Measurements from ENCODE around the gene FLRT1. TPM values are rescaled to one million over a fixed set of nuclear protein-coding genes. Genes with fewer than 3 reads are reported as not detected.

The FLRT1 gene
- total and polyA plus RNA-seq, 2 of the 13 experiments (the other 11 are each of a cell fraction or from before 2014, with no cell fraction given) = 0.02 to 0.08 TPM

DNA sequence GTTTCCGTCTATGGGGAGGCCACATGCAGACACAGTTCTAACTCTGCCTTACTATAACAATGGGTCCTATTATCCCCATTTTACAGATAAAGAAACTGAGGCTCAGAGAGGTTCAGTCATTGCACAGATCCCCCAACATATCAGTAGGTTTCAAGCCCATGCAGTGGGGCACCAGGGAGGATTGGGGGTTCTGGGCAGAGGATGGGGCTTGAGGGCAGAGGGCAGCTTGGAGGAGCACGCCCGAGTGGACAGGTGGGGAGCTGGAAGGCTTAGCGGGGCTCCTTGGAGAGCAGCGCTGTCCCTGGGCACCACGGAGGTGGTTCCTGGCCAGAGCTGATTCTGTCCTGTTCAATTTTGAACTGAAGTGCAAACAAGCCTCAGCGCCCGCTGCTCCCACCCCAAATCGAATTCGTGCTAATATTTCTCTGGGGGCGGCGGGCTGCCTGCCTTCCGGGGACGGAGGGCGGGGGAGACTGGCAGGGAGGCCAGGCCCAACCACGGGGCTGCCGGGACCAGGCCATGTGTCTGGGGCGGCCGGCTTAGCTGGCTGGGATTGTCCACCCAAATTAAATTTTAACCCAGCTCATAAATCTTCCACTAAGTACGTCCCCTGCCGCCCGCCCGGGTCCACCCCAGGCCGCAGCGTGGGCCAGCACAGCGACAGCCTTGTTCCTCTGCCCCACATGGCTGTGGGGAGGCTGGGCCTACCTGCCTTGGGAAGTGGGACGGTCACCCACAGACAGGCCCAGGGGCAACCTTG, 49.4 kb downstream of the FLRT1 start (continued):
- no peak for TF ChIP-seq ZFP36L2 (CRISPR knock-in tag; IDR thresholded peaks at IDR 0.05)
- peak; percentile 59 for TF ChIP-seq TBX2 (CRISPR knock-in tag; IDR thresholded peaks at IDR 0.05; ENCODE audit: borderline replicate concordance)
- TF ChIP-seq, protein P1, sequence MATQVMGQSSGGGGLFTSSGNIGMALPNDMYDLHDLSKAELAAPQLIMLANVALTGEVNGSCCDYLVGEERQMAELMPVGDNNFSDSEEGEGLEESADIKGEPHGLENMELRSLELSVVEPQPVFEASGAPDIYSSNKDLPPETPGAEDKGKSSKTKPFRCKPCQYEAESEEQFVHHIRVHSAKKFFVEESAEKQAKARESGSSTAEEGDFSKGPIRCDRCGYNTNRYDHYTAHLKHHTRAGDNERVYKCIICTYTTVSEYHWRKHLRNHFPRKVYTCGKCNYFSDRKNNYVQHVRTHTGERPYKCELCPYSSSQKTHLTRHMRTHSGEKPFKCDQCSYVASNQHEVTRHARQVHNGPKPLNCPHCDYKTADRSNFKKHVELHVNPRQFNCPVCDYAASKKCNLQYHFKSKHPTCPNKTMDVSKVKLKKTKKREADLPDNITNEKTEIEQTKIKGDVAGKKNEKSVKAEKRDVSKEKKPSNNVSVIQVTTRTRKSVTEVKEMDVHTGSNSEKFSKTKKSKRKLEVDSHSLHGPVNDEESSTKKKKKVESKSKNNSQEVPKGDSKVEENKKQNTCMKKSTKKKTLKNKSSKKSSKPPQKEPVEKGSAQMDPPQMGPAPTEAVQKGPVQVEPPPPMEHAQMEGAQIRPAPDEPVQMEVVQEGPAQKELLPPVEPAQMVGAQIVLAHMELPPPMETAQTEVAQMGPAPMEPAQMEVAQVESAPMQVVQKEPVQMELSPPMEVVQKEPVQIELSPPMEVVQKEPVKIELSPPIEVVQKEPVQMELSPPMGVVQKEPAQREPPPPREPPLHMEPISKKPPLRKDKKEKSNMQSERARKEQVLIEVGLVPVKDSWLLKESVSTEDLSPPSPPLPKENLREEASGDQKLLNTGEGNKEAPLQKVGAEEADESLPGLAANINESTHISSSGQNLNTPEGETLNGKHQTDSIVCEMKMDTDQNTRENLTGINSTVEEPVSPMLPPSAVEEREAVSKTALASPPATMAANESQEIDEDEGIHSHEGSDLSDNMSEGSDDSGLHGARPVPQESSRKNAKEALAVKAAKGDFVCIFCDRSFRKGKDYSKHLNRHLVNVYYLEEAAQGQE (IDR thresholded peaks at IDR 0.05; ENCODE audit: borderline replicate concordance in 1 of 2, low read depth in 1 of 2, low read length in 2 of 2) = no peak
- TF ChIP-seq, protein P2, sequence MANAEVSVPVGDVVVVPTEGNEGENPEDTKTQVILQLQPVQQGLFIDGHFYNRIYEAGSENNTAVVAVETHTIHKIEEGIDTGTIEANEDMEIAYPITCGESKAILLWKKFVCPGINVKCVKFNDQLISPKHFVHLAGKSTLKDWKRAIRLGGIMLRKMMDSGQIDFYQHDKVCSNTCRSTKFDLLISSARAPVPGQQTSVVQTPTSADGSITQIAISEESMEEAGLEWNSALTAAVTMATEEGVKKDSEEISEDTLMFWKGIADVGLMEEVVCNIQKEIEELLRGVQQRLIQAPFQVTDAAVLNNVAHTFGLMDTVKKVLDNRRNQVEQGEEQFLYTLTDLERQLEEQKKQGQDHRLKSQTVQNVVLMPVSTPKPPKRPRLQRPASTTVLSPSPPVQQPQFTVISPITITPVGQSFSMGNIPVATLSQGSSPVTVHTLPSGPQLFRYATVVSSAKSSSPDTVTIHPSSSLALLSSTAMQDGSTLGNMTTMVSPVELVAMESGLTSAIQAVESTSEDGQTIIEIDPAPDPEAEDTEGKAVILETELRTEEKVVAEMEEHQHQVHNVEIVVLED (CRISPR knock-in tag; IDR thresholded peaks at IDR 0.05; ENCODE audit: borderline replicate concordance) = no peak
- TF ChIP-seq ISX (CRISPR knock-in tag; conservative IDR thresholded peaks at IDR 0.05) = no peak
- no peak for TF ChIP-seq TARDBP (CRISPR knock-in tag; IDR thresholded peaks at IDR 0.05)
- TF ChIP-seq, protein P3, sequence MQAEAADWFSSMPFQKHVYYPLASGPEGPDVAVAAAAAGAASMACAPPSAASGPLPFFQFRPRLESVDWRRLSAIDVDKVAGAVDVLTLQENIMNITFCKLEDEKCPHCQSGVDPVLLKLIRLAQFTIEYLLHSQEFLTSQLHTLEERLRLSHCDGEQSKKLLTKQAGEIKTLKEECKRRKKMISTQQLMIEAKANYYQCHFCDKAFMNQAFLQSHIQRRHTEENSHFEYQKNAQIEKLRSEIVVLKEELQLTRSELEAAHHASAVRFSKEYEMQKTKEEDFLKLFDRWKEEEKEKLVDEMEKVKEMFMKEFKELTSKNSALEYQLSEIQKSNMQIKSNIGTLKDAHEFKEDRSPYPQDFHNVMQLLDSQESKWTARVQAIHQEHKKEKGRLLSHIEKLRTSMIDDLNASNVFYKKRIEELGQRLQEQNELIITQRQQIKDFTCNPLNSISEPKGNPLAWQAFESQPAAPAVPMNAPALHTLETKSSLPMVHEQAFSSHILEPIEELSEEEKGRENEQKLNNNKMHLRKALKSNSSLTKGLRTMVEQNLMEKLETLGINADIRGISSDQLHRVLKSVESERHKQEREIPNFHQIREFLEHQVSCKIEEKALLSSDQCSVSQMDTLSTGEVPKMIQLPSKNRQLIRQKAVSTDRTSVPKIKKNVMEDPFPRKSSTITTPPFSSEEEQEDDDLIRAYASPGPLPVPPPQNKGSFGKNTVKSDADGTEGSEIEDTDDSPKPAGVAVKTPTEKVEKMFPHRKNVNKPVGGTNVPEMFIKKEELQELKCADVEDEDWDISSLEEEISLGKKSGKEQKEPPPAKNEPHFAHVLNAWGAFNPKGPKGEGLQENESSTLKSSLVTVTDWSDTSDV (CRISPR knock-in tag; IDR thresholded peaks at IDR 0.05) = no peak
- TF ChIP-seq ZBTB3 (CRISPR knock-in tag; IDR thresholded peaks at IDR 0.05; ENCODE audit: borderline replicate concordance, low read depth) = no peak
- no peak for TF ChIP-seq AGO2 (optimal IDR thresholded peaks at IDR 0.05; ENCODE audit: low read depth, low read length)
- TF ChIP-seq GABPA (IDR thresholded peaks at IDR 0.05; ENCODE audit: low read depth, low read length) = no peak
- TF ChIP-seq GABPA (CRISPR knock-in tag; IDR thresholded peaks at IDR 0.05; ENCODE audit: low read depth) = no peak
- no peak for TF ChIP-seq MAZ (IDR thresholded peaks at IDR 0.05; ENCODE audit: borderline replicate concordance, low read depth, low read length)
- TF ChIP-seq MAZ (CRISPR knock-in tag; IDR thresholded peaks at IDR 0.05; ENCODE audit: low read depth) = peak; percentile 23; the same call in 1 of the 2 replicates
- TF ChIP-seq IRF2 (CRISPR knock-in tag; IDR thresholded peaks at IDR 0.05) = no peak
- no peak for TF ChIP-seq ZNF703 (CRISPR knock-in tag; IDR thresholded peaks at IDR 0.05; ENCODE audit: borderline replicate concordance)
- TF ChIP-seq ZNF331 (CRISPR knock-in tag; IDR thresholded peaks at IDR 0.05) = no peak
- TF ChIP-seq ZMAT3 (CRISPR knock-in tag; conservative IDR thresholded peaks at IDR 0.05) = no peak
- TF ChIP-seq HDAC6 (IDR thresholded peaks at IDR 0.05; ENCODE audit: low read depth, low read length) = no peak
- TF ChIP-seq SPEN (CRISPR knock-in tag; IDR thresholded peaks at IDR 0.05; ENCODE audit: low read depth) = peak; percentile 34; the same call in 1 of the 2 replicates
- TF ChIP-seq HMG20A (CRISPR knock-in tag; IDR thresholded peaks at IDR 0.05; ENCODE audit: borderline replicate concordance) = no peak
- no peak for TF ChIP-seq RFX5 (IDR thresholded peaks at IDR 0.05; ENCODE audit: low read depth, low read length)
- TF ChIP-seq AKAP8 (CRISPR knock-in tag; IDR thresholded peaks at IDR 0.05) = 0 out of 2 replicates have a peak, but pooled peaks have one; percentile 35
- no peak for TF ChIP-seq NPAS2 (CRISPR knock-in tag; IDR thresholded peaks at IDR 0.05; ENCODE audit: borderline replicate concordance)
